ENCODE data around the gene GOLGA6L1.
"Not testable (repeated sequence)": the region's sequence is repeated elsewhere in the genome, so short reads cannot be mapped to it uniquely, and the experiment has no call there.

GOLGA6L1 gene

GRCh38 chr15:23136722-23137121 lies at the start of gene GOLGA6L1:
GOLGA6L1 (minus strand) TSS chr15:23136822; CDS start chr15:23136731, 91 bp downstream.
- H3K9ac ChIP-seq (ENCODE audit: insufficient read length); H3K27ac ChIP-seq: not testable (repeated sequence)

GRCh38 chr15:23181201-23181600 lies 44.6 kb upstream of the GOLGA6L1 start:
- H3K4me3 ChIP-seq; H3K9me3 ChIP-seq (ENCODE audit: low read depth, low read length); DNase-seq (ENCODE audit: low read depth, low spot score); H3K27ac ChIP-seq; H3K36me3 ChIP-seq (ENCODE audit: insufficient read depth, low read length); H3K9ac ChIP-seq (ENCODE audit: insufficient read length): not testable (repeated sequence)

More at GRCh38 chr15:23136722-23137121, at the start of gene GOLGA6L1:
- not testable (repeated sequence) for H3K4me3 ChIP-seq; H3K36me3 ChIP-seq (ENCODE audit: insufficient read depth, low read length); H3K9me3 ChIP-seq (ENCODE audit: low read depth, low read length); DNase-seq (ENCODE audit: low read depth, low spot score)

- DNase-seq (ENCODE audit: low read depth, low spot score); H3K4me3 ChIP-seq: not testable (repeated sequence)
These were observed 43.9 kb upstream of the GOLGA6L1 start for GRCh38 chr15:23180547-23180927.

GRCh38 chr15:23179768-23180546 lies 43.3 kb upstream of the GOLGA6L1 start:
- not testable (repeated sequence) for H3K4me3 ChIP-seq; H3K9me3 ChIP-seq (ENCODE audit: low read depth, low read length); H3K9ac ChIP-seq (ENCODE audit: insufficient read length); H3K27ac ChIP-seq; DNase-seq (ENCODE audit: low read depth, low spot score); H3K36me3 ChIP-seq (ENCODE audit: insufficient read depth, low read length)

More at GRCh38 chr15:23180547-23180927, 43.9 kb upstream of the GOLGA6L1 start:
- H3K36me3 ChIP-seq (ENCODE audit: insufficient read depth, low read length); H3K27ac ChIP-seq; H3K9me3 ChIP-seq (ENCODE audit: low read depth, low read length); H3K9ac ChIP-seq (ENCODE audit: insufficient read length): not testable (repeated sequence)

- not testable (repeated sequence) for H3K4me3 ChIP-seq; H3K36me3 ChIP-seq (ENCODE audit: insufficient read depth, low read length); DNase-seq (ENCODE audit: low read depth, low spot score); H3K9me3 ChIP-seq (ENCODE audit: low read depth, low read length); H3K27ac ChIP-seq; H3K9ac ChIP-seq (ENCODE audit: insufficient read length)
These were observed 40.1 kb upstream of the GOLGA6L1 start for GRCh38 chr15:23176683-23177082.

GRCh38 chr15:23175606-23176005 lies 39.0 kb upstream of the GOLGA6L1 start:
- not testable (repeated sequence) for H3K9me3 ChIP-seq (ENCODE audit: low read depth, low read length); H3K9ac ChIP-seq (ENCODE audit: insufficient read length); H3K4me3 ChIP-seq; H3K36me3 ChIP-seq (ENCODE audit: insufficient read depth, low read length); H3K27ac ChIP-seq; DNase-seq (ENCODE audit: low read depth, low spot score)

- not testable (repeated sequence) for H3K4me3 ChIP-seq; H3K9ac ChIP-seq (ENCODE audit: insufficient read length); DNase-seq (ENCODE audit: low read depth, low spot score); H3K36me3 ChIP-seq (ENCODE audit: insufficient read depth, low read length); H3K9me3 ChIP-seq (ENCODE audit: low read depth, low read length); H3K27ac ChIP-seq
These were observed 38.1 kb upstream of the GOLGA6L1 start for GRCh38 chr15:23174609-23175140.

GRCh38 chr15:23132787-23133186 lies 3.8 kb downstream of the GOLGA6L1 start:
- not testable (repeated sequence) for H3K4me3 ChIP-seq; DNase-seq (ENCODE audit: low read depth, low spot score); H3K9ac ChIP-seq (ENCODE audit: insufficient read length); H3K36me3 ChIP-seq (ENCODE audit: insufficient read depth, low read length); H3K27ac ChIP-seq; H3K9me3 ChIP-seq (ENCODE audit: low read depth, low read length)

GRCh38 chr15:23118208-23118607 lies 18.4 kb downstream of the GOLGA6L1 start:
- no peak for TF ChIP-seq EZH2 (IDR thresholded peaks at IDR 0.05)
- TF ChIP-seq POLR2AphosphoS5 (IDR thresholded peaks at IDR 0.05; ENCODE audit: borderline replicate concordance, low read depth, low read length): no peak
- TF ChIP-seq FOXP2 (optimal IDR thresholded peaks at IDR 0.05; ENCODE audit: control extremely low read depth, extremely low read length, insufficient read depth): no peak
- Histone ChIP-seq H3K9me3 (ENCODE audit: low read depth, low read length) (no peaks in the 10 kb centered on the region), H3K36me3 (ENCODE audit: insufficient read depth, low read length) (no peaks in the 10 kb centered on the region), H3K9ac (ENCODE audit: insufficient read length) (no peak overlapping the region), H3K4me3 (no peak overlapping the region), H3K27ac (no peak overlapping the region)
- DNase-seq (ENCODE audit: low read depth, low spot score): no peak

GRCh38 chr15:23095796-23096195 lies 40.8 kb downstream of the GOLGA6L1 start:
- no peaks in the 10 kb centered on the region for H3K9me3 ChIP-seq (ENCODE audit: low read depth, low read length)
- no peaks in the 10 kb centered on the region for H3K36me3 ChIP-seq (ENCODE audit: insufficient read depth, low read length)
- no peak overlapping the region for H3K4me3 ChIP-seq
- DNase-seq (ENCODE audit: low read depth, low spot score): no peak
- H3K9ac ChIP-seq (ENCODE audit: insufficient read length): no peak overlapping the region
- no peak overlapping the region for H3K27ac ChIP-seq
- TF ChIP-seq EZH2 (IDR thresholded peaks at IDR 0.05) (no peak), POLR2AphosphoS5 (IDR thresholded peaks at IDR 0.05; ENCODE audit: borderline replicate concordance, low read depth, low read length) (no peak), FOXP2 (optimal IDR thresholded peaks at IDR 0.05; ENCODE audit: control extremely low read depth, extremely low read length, insufficient read depth) (no peak)
